NCI-H146 treated with DMSO at 0.1 percent for 48 hours (cell line): ENCODE data around the gene GALNT18.
"Not testable (repeated sequence)": the region's sequence is repeated elsewhere in the genome, so short reads cannot be mapped to it uniquely, and the experiment has no call there.

ENCODE experiments used
- DNase-seq: peaks from one replicate; lab custom pipeline; 2025; ENCODE audit not compliant: unreplicated experiment; lab: John Stamatoyannopoulos, UW

The GALNT18 gene

DNA sequence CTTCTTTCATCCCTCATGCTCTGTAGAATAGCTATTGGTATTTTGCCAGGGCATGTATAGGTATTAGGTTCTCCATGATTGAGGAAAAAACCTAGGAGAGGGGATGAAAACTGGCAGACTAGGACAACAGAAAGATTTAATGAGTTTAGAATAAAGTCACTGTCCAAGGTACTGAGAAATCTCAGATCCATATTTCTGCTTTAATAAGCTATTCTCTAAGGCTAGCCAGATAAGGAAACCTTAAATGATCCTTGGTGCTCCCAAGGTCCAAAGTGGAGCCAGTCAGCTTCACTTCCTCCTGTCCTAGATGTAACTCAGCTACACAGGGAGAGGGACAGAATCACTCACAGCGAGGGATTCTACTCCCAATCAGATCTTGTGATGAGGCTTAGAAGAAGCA is 255.0 kb downstream of the GALNT18 start:
- no peak for DNase-seq

DNA sequence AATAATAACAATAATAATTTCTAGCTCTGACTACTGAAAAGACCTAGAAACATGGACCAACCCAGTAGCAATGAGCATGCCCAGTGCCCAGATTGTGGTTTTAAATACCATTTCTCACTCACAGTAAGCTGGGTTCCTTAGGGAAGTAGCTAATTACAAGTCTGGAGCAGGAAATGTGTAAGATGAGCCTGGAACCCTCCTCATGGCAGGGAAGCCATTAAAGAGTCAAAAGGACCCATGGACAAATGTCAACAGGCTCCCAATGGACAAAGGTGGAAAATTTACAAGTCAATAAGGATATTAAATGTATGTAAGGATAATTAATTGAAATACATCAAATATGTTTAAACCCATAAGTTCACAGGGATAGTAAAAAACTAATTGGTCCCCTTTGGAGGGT is 258.1 kb downstream of the GALNT18 start:
- peak; percentile 12 for DNase-seq

DNA sequence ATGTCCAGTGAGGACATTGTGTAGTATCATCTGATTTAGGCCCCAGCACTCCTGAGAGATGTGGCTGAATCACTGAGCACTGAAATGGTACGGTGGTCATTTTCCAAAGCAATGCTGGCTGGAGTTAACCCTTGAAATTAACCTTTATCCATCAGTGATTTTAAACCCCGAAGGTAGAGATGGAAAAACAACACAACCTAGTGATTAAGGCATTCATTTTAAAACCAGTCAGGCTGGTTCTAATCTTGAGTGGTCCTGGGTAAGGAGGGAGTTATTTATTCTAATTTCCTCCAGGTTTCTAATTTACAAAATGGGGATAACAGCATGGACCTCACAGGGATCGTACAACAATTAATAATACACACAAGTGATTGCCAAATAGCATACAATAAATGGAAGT is 262.2 kb downstream of the GALNT18 start:
- no peak for DNase-seq

DNA sequence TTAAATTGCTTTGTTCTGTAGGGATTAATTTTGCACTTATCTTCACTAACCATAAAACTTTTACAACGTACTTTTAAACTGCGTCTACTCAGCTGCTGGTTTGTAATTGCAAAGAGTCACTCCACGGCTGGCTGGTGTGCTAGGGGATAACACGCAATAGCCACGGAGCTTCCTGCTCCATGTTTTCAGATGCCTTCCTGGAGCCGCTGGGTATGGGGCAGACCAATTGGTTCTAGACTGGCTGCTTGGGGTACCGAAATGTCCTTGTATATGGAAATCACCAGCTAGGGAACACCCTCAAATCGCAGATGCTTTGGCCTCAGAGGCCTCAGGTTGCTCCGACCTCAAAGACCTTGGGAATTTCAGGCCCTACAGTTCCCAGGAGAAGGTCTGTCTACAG is 265.0 kb downstream of the GALNT18 start:
- no peak for DNase-seq

DNA sequence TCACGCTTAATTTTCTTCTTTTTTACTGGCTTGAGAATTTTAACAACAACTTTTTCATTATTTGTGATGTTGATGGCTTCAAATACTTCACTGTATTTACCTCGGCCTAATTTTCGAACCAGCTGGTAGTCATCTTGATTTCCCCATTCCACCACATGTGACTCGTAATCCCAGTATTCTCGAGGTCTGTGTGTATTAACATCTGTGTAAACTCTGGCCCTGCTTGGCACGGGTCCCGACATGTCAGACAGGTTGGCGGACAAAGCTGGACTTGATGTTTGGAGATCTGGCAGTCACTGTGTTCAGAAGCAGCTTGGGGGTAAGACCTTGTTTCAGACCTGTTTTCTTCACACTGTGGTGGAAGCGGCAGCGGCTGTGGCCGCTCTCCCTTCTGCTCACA is 268.9 kb downstream of the GALNT18 start, which contains the start of gene CSNK2A3:
Gene CSNK2A3 (minus strand): TSS at position 373 of the 400 bp plus-strand sequence. CDS start 131 bp downstream, at position 242.
- not testable (repeated sequence) for DNase-seq

DNA sequence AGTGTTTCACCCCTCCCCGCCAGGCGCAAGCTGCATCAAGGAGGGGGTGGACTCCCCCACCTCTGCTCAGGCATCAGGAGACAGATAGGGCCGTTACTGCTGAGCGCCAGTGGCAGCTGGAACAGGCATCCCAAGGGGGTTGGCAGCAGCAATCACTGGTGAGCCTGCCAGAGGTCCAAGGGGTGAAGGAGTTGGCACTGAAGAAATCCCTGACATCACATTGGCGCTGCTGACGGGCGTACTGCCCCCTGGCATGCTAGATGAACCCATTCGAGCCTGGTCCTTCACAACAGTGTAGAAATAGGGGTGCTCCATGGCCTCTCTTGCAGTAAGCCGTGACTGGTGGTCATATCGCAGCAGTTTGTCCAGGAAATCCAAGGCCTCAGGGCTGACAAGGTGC is 270.0 kb downstream of the GALNT18 start:
- DNase-seq = not testable (repeated sequence)

DNA sequence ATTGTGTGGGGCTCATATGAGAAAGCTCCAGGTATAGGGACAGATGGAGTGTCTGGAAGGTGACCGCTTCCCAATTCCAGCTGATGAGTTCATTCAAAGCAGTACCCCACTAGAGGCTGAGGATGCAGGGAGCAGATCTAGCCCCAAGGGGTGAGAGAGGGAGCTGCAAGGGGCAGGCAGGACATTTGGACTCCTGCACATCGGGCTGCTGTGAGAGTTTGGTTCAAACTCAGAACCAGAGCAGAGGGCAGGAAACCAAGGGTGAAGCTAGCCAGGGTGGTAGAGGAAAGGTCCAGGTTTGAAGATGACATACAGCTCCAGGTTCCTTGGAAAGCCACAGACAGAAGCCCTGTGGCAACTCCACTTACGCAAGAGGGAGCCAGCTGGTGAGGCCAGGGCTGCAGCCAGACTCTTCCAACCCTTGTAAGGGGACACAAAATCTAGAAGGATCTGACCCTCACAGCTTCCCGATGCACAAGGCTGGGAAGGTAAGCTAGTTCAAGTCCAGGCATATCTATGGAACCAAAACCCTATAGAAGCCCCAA is 270.7 kb downstream of the GALNT18 start:
- no peak for DNase-seq

DNA sequence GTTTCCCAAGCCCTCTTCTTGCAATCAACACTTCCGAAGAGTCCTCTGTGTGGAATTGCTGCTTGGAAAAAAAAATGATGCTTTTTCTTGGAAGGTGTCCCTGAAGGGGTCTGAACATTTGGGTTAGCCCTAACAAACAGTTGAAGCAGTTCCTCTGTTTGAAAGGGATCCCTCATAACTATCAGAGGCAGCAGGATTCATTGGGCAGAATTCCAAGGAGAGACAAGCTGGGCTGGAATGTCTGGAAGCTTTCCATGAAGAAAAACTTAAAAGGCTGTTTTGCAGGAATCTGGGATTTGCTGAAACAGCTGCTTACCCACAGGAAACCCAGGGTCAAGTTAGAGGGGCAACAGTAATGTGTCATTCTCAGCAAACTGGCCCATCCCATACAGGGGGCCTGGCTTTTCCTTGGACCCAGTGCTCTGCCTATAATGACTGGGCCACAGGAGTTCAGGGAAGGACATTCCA is 271.9 kb downstream of the GALNT18 start:
- no peak for DNase-seq

DNA sequence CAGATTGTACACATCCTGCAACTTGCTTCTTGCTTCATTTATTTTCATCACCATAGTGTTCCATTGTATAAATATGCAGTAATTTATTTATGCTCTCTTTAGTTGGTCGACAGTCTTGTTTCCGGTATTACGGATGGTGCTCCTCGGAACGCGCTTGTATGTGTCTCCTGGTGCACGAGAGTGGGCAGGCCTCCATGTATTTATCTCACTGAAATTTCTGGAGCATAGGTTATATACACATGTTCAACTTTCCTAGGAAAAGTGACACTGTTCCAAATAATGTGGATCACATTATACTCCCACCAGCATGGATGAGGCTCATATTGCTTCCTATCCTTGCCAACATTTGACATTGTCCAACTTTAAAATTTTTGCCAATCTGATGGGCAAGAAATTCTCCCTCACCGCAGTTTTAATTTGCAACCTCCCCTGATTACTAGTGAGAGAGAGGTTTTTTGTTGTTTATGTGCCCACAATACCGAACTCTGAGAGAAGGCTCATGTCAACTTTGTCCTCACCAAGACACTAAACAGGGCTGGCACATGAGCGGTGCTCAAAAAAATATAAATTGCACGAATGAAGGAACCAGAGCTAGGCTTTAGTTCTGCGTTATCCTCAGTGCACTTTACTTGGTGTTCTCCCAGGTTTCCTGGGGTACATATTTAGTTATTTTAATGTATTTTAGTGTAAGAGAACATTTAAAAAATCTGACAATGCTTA is 272.5 kb downstream of the GALNT18 start:
- DNase-seq = no peak

DNA sequence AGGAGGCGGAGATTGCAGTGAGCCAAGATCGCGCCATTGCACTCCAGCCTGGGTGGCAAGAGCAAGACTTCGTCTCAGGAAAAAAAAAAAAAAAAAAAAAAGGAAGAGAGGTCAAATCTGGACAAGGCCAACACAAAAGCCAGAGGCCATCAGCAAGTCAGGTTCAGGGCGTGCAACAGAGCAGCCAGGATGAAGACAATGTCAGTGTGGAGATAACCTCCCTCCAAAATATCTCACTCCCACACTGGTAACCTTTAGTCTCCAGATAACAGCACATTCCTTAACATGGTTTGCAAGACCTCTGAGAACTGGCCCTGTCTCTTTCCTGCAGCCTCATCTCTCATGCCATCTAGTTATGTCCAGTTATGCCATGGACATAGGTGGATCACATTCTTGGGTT is 273.5 kb downstream of the GALNT18 start:
- DNase-seq = no peak

DNA sequence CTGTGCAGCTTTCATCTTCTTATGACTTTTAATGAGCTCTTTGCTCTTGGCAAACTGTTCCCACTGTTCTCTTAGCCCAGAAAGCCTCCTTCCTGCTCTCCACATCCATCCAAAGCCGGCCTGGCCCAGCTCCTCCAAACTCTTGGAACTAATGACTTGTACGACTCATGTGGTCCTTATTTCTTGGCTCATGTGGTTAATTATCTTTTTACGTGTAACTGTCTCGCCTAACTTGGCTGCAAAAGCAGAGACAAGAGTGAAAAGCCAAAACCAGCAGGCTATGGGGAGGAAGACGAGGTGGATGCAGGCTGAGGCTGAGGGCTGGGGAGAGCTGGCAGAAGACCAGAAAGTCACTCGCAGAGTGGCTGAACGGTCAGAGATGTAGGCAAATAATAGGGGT is 274.2 kb downstream of the GALNT18 start:
- DNase-seq = no peak

DNA sequence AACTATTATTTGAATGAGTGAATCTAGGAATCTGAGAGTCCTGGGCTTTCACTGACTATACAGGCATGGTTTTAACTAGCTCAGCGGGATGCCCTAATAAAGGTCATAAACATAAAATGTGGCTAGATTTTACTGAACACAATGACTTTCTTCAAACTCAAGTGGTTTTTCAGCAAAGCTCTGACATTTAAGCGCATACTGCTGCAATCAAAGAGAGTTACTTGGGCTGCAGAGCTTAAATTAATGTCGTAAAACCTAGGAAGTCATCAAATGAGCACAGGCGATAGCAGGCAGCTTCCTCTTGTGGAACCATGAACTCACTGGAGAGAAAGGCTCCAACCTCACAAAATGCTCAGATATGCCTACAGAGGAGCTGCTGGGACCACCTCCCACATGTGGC is 275.5 kb downstream of the GALNT18 start:
- no peak for DNase-seq

DNA sequence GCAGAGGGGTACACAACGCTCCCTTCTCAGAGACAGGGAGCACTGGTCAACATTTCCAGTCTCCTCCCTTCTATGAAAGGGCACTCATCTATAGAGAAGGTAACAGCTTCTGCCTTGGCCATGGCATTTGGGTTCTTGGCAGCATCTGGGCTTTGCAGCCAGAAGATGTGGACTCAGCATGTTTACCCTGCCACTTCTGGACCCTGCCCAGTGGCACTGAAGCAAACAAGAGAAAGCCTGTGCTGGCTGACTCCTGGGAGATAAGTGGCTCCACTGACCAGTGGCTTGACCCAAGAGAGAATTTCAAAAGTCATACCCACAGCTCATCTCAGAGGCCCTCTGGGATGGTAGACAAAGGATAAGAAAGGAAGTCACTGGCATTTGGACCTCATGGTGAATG is 276.7 kb downstream of the GALNT18 start:
- DNase-seq = no peak

DNA sequence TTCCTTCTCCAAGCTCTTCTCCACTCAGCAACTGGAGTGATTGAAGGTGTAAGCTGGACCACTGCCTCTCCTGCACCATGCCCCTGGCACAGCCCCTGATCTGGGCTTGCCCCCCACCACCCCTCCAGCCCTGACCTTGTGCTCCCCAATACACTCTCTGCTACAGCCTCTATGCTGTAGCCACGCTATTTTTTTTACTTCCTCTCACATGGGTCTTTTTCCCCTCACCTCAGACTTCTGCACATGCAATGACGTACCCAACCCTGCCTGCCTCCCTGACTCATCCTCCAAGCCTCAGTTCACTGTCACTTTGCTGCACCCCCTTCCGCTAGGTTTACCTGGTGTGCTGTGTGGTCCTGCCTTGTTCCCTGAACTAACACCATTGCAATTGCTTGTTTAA is 277.8 kb downstream of the GALNT18 start:
- DNase-seq = no peak

DNA sequence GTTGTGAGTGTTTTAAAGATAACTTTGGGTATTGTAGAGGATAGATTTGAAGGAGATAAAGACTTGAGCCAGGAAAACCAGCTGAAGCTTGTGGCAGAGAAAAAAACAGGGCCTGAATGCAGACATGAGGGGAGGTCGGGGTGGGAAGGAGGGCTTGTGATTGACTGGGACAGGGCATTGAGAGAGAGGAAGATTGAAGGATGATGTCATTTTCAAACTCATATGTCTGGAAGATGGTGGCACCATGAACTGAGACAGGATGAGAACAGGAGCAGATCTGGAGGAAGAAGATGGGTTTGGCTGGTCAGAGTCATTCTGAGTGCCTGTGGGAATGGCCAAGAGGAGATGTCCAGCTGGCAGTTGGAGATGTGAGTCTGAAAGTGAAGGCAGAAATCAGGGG is 283.5 kb downstream of the GALNT18 start:
- DNase-seq = no peak

DNA sequence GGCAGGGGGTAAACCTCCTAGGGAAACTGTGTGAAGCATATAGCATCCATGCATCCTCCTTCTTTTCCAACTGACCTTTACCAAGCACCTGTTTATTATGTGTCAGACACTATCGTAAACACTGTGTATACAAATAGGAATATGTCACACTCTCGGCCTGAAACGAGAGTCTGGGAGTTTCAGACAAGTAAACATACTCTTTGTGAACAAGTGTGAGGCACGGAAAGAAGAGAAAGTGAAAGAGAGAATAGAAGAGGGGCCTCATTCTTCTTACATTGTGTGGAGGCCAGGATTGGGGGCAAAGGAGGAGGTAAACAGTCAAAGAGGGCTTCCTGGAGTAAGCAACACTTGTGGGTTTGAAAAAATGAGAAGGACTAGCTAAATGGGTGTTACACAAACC is 285.1 kb downstream of the GALNT18 start:
- DNase-seq = no peak

DNA sequence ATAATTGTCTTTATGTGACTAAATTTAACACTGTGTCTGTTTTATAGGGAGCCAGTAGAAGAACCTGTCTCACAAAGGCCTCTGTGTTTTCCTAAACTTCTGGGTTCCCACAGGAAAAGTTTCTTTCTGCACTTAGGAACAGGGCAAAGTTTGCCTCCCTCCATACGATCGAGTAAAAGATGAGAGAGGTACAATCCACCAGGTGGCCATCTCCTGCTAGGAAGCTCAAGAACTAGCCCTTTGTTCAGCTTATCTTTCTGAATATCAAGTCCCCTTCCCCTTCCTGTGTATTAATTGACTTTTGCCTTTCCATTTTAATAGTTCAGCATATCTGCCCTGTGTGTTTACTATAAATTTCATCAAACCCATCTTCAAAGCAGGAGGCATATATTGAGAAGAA is 286.8 kb downstream of the GALNT18 start:
- peak; percentile 7 for DNase-seq

DNA sequence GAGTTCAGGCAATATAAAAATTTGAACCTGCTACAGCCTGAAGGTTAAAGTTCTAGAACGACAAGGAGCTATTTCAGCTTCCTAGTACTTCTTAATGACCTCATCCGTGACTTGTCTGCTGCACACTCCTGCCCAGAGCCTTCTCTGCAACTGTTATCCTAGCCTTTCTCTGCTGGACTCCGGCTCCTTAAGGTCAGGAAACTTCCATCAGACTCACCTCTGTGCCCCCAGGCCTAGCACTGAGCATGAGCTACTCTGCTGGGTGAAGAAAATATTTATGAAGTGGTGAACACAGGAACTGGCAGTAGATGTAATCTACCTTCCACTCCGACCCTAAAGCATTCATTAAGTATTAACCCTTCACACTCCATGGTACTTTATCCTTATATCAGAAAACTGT is 287.2 kb downstream of the GALNT18 start:
- DNase-seq = no peak

DNA sequence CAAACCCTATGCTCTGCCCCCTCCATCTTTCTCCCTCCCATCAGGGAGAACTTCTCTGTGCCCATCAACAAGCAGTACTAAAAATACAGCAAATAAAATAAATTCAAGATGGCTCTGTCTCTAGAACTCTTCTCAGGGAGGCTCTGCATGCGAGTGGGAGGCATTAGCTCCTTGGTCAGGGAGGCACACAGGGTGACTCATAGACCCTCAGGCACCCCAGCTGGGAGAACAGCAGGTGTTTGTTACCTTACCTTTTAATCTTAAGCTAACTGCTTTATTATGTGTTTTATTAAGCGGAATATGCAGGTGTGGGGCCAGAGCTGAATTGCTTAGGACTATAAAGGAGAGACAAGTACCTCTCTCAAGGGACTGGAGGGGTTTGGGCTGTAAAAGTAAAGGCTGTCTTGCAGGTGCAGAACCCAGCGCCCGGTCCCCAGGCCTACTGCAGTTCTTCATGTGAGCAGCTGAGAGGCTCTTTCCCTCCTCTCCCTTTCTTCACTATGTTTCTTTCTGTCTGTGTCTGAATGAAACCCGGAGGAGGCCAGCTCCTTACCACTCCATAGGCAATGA is 289.6 kb downstream of the GALNT18 start:
- peak; percentile 25 for DNase-seq

DNA sequence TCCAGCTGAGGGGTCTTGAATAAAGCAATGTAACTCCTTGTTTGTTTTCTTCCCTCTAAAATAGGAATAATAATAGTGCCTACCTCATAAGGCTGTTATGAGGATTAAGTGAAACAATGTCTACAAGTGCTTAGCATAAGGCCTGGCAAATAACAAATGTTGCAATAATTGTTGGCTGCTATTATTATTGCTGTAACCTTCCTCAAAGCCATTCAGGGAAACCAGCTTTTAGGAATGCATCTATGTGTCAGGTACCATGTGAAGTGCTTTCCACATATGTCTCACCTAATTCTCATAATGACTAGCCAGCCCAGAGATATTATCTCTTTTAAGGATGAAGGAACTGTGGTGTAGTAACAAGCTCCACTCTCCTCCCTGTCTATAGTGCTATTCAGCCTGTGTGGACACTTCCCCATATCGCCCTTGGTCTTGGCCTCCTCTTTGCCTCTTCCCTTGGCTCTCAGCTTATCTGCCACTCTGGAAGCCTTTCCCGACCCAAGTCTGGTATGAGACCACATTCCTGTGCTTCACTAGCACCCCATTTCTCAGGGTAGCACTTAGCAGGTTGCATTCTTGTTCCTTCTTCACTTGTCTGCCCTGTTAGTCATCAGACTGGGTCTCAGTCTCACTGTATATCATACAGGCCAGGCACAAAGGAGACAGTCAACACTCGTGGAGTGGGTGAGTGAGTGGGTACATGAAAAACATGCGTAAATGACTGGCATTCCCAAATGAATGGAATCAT is 292.6 kb downstream of the GALNT18 start:
- DNase-seq = no peak

DNA sequence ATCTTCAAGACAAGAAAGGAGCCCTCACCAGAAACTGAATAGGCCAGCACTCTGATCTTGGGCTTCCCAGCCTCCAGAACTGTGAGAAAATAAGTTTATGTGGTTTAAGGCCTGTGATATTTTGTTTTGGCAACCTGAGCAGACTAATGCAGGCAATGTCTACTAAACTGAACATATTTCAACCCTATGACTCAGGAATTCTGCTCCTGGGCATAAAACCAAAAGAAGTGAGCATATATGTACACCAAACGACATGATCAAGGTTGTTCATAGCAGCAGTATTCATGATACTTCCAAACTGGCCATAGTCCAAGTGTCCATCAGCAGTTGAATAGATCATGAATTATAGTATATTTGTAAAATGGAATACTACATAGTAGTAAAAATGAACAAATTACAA is 297.7 kb downstream of the GALNT18 start:
- DNase-seq = no peak

DNA sequence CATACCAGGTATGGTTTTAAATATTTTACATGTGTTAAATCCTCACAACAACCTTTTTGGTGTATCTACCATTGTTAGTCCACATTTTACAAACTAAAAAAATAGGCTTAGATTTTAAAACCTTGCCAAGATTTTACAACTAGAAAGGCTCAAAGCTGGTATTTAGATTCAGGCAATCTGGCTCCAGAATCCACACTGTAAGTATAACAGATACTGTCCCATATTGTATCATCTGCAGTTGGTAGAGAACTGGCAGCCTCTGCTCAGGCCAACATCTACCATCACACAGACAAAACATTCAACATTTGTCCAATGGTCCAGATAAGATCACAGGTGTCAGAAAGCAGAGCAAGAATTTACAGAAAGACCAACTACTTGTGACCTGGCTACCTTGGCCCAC is 299.7 kb downstream of the GALNT18 start:
- DNase-seq = no peak
